SU-DHL-6 (cell line): ENCODE results near the gene FGD5.

Experiments used
- H2AFZ ChIP-seq: fragments of 200-600 bp; sonication (generic); 2 replicates; pipeline ENCODE4 v1.6.1; 2014; ENCODE audit warnings: low read depth, mild to moderate bottlenecking, moderate library complexity, mixed read lengths, antibody characterized with exemption, low read length; ENCODE audit not compliant: severe bottlenecking
- H3F3A ChIP-seq: fragments of 200-600 bp; shearing (Covaris generic); 2 replicates; pipeline ENCODE4 v1.6.0; 2016; ENCODE audit warnings: antibody characterized with exemption, mild to moderate bottlenecking; ENCODE audit not compliant: insufficient read depth
- H3K27ac ChIP-seq: fragments of 200-600 bp; sonication (generic); 2 replicates; pipeline ENCODE4 v1.5.1; 2016; ENCODE audit warnings: low read depth, mild to moderate bottlenecking, low read length, moderate library complexity, mixed read lengths
- H3K27me3 ChIP-seq: fragments of 200-600 bp; sonication (generic), shearing (Covaris generic); 2 replicates; pipeline ENCODE4 v1.6.0; 2014; ENCODE audit warnings: mild to moderate bottlenecking, low read length
- H3K36me3 ChIP-seq: fragments of 200-600 bp; sonication (generic); 2 replicates; pipeline ENCODE4 v1.6.1; 2014; ENCODE audit warnings: mild to moderate bottlenecking, low read length, mixed read lengths
- H3K4me2 ChIP-seq: fragments of 300-600, 200-600 bp; shearing (Covaris generic), sonication (generic); 2 replicates; pipeline ENCODE4 v1.6.0; 2014; ENCODE audit warnings: low read length, low read depth, mild to moderate bottlenecking; ENCODE audit not compliant: poor library complexity, severe bottlenecking
- H3K4me3 ChIP-seq: fragments of 200-600 bp; sonication (generic); 2 replicates; pipeline ENCODE4 v1.5.1; 2014; ENCODE audit warnings: antibody characterized with exemption, low read length, mild to moderate bottlenecking, mixed read lengths; ENCODE audit not compliant: insufficient read depth, poor library complexity, severe bottlenecking
- H3K79me2 ChIP-seq: fragments of 200-600 bp; sonication (generic); 2 replicates; pipeline ENCODE4 v1.6.1; 2014; ENCODE audit warnings: mild to moderate bottlenecking, low read length, moderate library complexity; ENCODE audit not compliant: insufficient read depth
- H3K9ac ChIP-seq: fragments of 200-600 bp; sonication (generic); 2 replicates; pipeline ENCODE4 v1.7.0; 2014; ENCODE audit warnings: mild to moderate bottlenecking, low read length
- H3K9me2 ChIP-seq: fragments of 200-600 bp; sonication (generic); replicated peaks from 2 replicates; pipeline ENCODE4 v1.6.1; 2014; ENCODE audit warnings: low read length; ENCODE audit not compliant: insufficient read depth
- H3K9me3 ChIP-seq: fragments of 200-600 bp; sonication (generic); 2 replicates; pipeline ENCODE4 v1.6.1; 2014; ENCODE audit warnings: low read length, mixed read lengths; ENCODE audit not compliant: insufficient read depth
- H4K20me1 ChIP-seq: fragments of 200-600 bp; sonication (generic); 2 replicates; pipeline ENCODE4 v1.6.1; 2014; ENCODE audit warnings: low read depth, mild to moderate bottlenecking, antibody characterized with exemption, low read length, moderate library complexity, mixed read lengths
- CTCF ChIP-seq: fragments of 200-600 bp; sonication (generic); IDR thresholded peaks from one replicate; pipeline ENCODE4 v1.5.1; 2017; ENCODE audit warnings: antibody characterized with exemption, mild to moderate bottlenecking, low read length, moderate library complexity; ENCODE audit not compliant: insufficient read depth, poor library complexity, severe bottlenecking
- EZH2phosphoT487 ChIP-seq: fragments of 200-600 bp; sonication (generic), shearing (Covaris generic); conservative IDR thresholded peaks from 2 replicates; pipeline ENCODE4 v1.6.1; 2018; ENCODE audit warnings: mild to moderate bottlenecking, antibody characterized with exemption, low read length, moderate library complexity, mixed read lengths

FGD5 gene

GRCh38 chr3:14823393-14823792, 4.6 kb downstream of the FGD5 start:
- H3F3A ChIP-seq: no peaks in the 10 kb centered on the region
- no peaks in the 10 kb centered on the region for H3K9me3 ChIP-seq
- no peaks in the 10 kb centered on the region for H3K79me2 ChIP-seq
- H3K4me2 ChIP-seq: no peak overlapping the region
- H3K9ac ChIP-seq: no peak overlapping the region
- no peak for TF ChIP-seq EZH2phosphoT487
- TF ChIP-seq CTCF: no peak
- no peaks in the 10 kb centered on the region for H3K9me2 ChIP-seq
- no peak overlapping the region for H2AFZ ChIP-seq
- no peak overlapping the region for H3K4me3 ChIP-seq
- no peaks in the 10 kb centered on the region for H4K20me1 ChIP-seq
- H3K36me3 ChIP-seq: no peaks in the 10 kb centered on the region
- H3K27ac ChIP-seq: no peak overlapping the region
- H3K27me3 ChIP-seq: no peaks in the 10 kb centered on the region

GRCh38 chr3:14823910-14824629, 5.3 kb downstream of the FGD5 start:
- Histone ChIP-seq H3K79me2 (no peaks in the 10 kb centered on the region), H3K4me3 (no peak overlapping the region), H3K27ac (no peak overlapping the region), H4K20me1 (no peaks in the 10 kb centered on the region), H3K36me3 (no peaks in the 10 kb centered on the region), H3K9ac (no peak overlapping the region), H3K9me2 (no peaks in the 10 kb centered on the region), H2AFZ (no peak overlapping the region), H3F3A (no peaks in the 10 kb centered on the region), H3K9me3 (no peaks in the 10 kb centered on the region), H3K4me2 (no peak overlapping the region), H3K27me3 (no peaks in the 10 kb centered on the region)
- TF ChIP-seq CTCF: no peak
- no peak for TF ChIP-seq EZH2phosphoT487

GRCh38 chr3:14824646-14825045, 5.9 kb downstream of the FGD5 start:
- H3K4me2 ChIP-seq: no peak overlapping the region
- H3K9me3 ChIP-seq: no peaks in the 10 kb centered on the region
- H3K79me2 ChIP-seq: no peaks in the 10 kb centered on the region
- H3K27me3 ChIP-seq: no peaks in the 10 kb centered on the region
- no peak overlapping the region for H2AFZ ChIP-seq
- H3K9me2 ChIP-seq: no peaks in the 10 kb centered on the region
- H3K4me3 ChIP-seq: no peak overlapping the region
- H4K20me1 ChIP-seq: no peaks in the 10 kb centered on the region
- no peak overlapping the region for H3K9ac ChIP-seq
- no peaks in the 10 kb centered on the region for H3K36me3 ChIP-seq
- TF ChIP-seq CTCF (no peak), EZH2phosphoT487 (no peak)
- H3F3A ChIP-seq: no peaks in the 10 kb centered on the region
- no peak overlapping the region for H3K27ac ChIP-seq
